GM23338 (cell line): Measurements from ENCODE around the gene KRTAP4-11. TPM values are rescaled to one million over a fixed set of nuclear protein-coding genes. Genes with fewer than 3 reads are reported as not detected.

Experiments used
- ATAC-seq: fragments of 200-7000 bp; cut with Tn5 transposase; 3 replicates; pipeline ENCODE4 v1.9.1; 2020
- DNase-seq: peaks from one replicate; pipeline ENCODE4 v3.0.0-alpha.2; 2015; ENCODE audit warnings: low spot score
- H2AFZ ChIP-seq: fragments of 200-600 bp; sonication (generic); 2 replicates; pipeline ENCODE4 v1.8.0; 2016; ENCODE audit warnings: antibody characterized with exemption, mild to moderate bottlenecking, moderate library complexity
- H3F3A ChIP-seq: fragments of 200-600 bp; sonication (generic); replicated peaks from 2 replicates; pipeline ENCODE4 v1.8.0; 2017; ENCODE audit warnings: antibody characterized with exemption, mixed run types, low read depth
- H3K27ac ChIP-seq: fragments of 200-600 bp; sonication (generic); 2 replicates; pipeline ENCODE4 v1.6.1; 2016; ENCODE audit warnings: low read depth
- H3K27me3 ChIP-seq: fragments of 200-600 bp; sonication (generic); 2 replicates; pipeline ENCODE4 v1.8.0; 2016; ENCODE audit warnings: mild to moderate bottlenecking, mixed run types, moderate library complexity; ENCODE audit not compliant: insufficient read depth
- H3K36me3 ChIP-seq: fragments of 200-600 bp; sonication (generic); 2 replicates; pipeline ENCODE4 v1.8.0; 2016; ENCODE audit warnings: mild to moderate bottlenecking; ENCODE audit not compliant: insufficient read depth
- H3K4me1 ChIP-seq: fragments of 200-600 bp; sonication (generic); 2 replicates; pipeline ENCODE4 v1.8.0; 2016; ENCODE audit warnings: mild to moderate bottlenecking, moderate library complexity; ENCODE audit not compliant: insufficient read depth
- H3K4me2 ChIP-seq: fragments of 200-600 bp; sonication (generic); 2 replicates; pipeline ENCODE4 v1.7.1; 2017; ENCODE audit warnings: mixed run types
- H3K4me3 ChIP-seq: fragments of 200-600 bp; sonication (generic); 2 replicates; pipeline ENCODE4 v1.6.1; 2016; ENCODE audit warnings: mixed run types
- H3K79me2 ChIP-seq: fragments of 200-600 bp; sonication (generic); replicated peaks from 2 replicates; pipeline ENCODE4 v1.8.0; 2017; ENCODE audit warnings: mild to moderate bottlenecking; ENCODE audit not compliant: insufficient read depth
- H3K9me2 ChIP-seq: fragments of 200-600 bp; sonication (generic); 2 replicates; pipeline ENCODE4 v1.8.0; 2017; ENCODE audit not compliant: insufficient read depth
- H4K20me1 ChIP-seq: fragments of 200-600 bp; sonication (generic); replicated peaks from 2 replicates; pipeline ENCODE4 v1.8.0; 2017; ENCODE audit warnings: mild to moderate bottlenecking; ENCODE audit not compliant: insufficient read depth
- H3K27ac Mint-ChIP-seq: 2 replicates; pipeline ENCODE4 v1.8.0; 2020; ENCODE audit warnings: inconsistent platforms, mild to moderate bottlenecking, moderate library complexity, mixed read lengths
- H3K27me3 Mint-ChIP-seq: 3 replicates; pipeline ENCODE4 v1.8.0; 2022; ENCODE audit warnings: low read depth, mild to moderate bottlenecking, moderate library complexity, mixed read lengths, inconsistent platforms; ENCODE audit not compliant: insufficient read depth, poor library complexity
- H3K36me3 Mint-ChIP-seq: 3 replicates; pipeline ENCODE4 v1.8.0; 2021; ENCODE audit warnings: low read depth, mild to moderate bottlenecking, inconsistent platforms, moderate library complexity, mixed read lengths
- H3K4me1 Mint-ChIP-seq: 3 replicates; pipeline ENCODE4 v1.8.0; 2020; ENCODE audit warnings: mild to moderate bottlenecking, inconsistent platforms, mixed read lengths
- H3K4me3 Mint-ChIP-seq: 3 replicates; pipeline ENCODE4 v1.8.0; 2021; ENCODE audit warnings: moderate library complexity, mild to moderate bottlenecking, inconsistent platforms, mixed read lengths
- H3K9me3 Mint-ChIP-seq: 3 replicates; pipeline ENCODE4 v1.8.0; 2020; ENCODE audit warnings: moderate library complexity, mild to moderate bottlenecking, inconsistent platforms, mixed read lengths
- CREB1 ChIP-seq: fragments of 250-450 bp; sonication (Bioruptor Pico); IDR thresholded peaks from 2 replicates; pipeline ENCODE4 v1.5.0; 2020; ENCODE audit warnings: low read depth, mild to moderate bottlenecking, moderate library complexity
- EZH2 ChIP-seq: fragments of 200-600 bp; sonication (generic); IDR thresholded peaks from one replicate; pipeline ENCODE4 v1.8.0; 2017; ENCODE audit warnings: antibody characterized with exemption, mild to moderate bottlenecking, low read depth; ENCODE audit not compliant: unreplicated experiment
- JUNB ChIP-seq: IDR thresholded peaks from one replicate; pipeline ENCODE4 v1.6.1; 2016; ENCODE audit warnings: antibody characterized with exemption; ENCODE audit not compliant: unreplicated experiment
- NANOG ChIP-seq: IDR thresholded peaks from 2 replicates; pipeline ENCODE4 v1.6.1; 2016; ENCODE audit warnings: antibody characterized with exemption, borderline replicate concordance
- polyA plus RNA-seq: library from polyadenylated mRNA; unstranded; fragments of >200 nt; fragmentation: Nextera tagmentation; extraction: Ambion mirVana; gene quantifications from 2 replicates; pipeline ENCODE4 v1.2.1, GENCODE V29; 2016
- total RNA-seq: library from RNA; depleted of rRNA; stranded (reverse); fragments of >200 nt; shearing (Covaris generic); gene quantifications from 2 replicates; pipeline ENCODE4 v1.2.3, GENCODE V29; 2014; rRNA removed

The KRTAP4-11 gene
- total and polyA plus RNA-seq, 2 experiments from 2014 or later, result not detected

GRCh38 chr17:41067281-41067680 lies 50.9 kb downstream of the KRTAP4-11 start:
- Histone ChIP-seq H3K27me3 (no peaks in the 10 kb centered on the region), H3K4me1 (no peaks in the 10 kb centered on the region), H3K4me2 (no peak overlapping the region), H3K4me3 (no peak overlapping the region), H3F3A (no peaks in the 10 kb centered on the region), H3K79me2 (no peaks in the 10 kb centered on the region), H2AFZ (no peak overlapping the region), H3K27ac (no peak overlapping the region), H3K9me2 (no peaks in the 10 kb centered on the region; the same call in none of the 2 replicates), H4K20me1 (no peaks in the 10 kb centered on the region), H3K36me3 (no peaks in the 10 kb centered on the region)
- Mint-ChIP-seq H3K27ac (no peak overlapping the region), H3K4me1 (no peaks in the 10 kb centered on the region), H3K9me3 (no peaks in the 10 kb centered on the region), H3K36me3 (no peaks in the 10 kb centered on the region), H3K4me3 (no peak overlapping the region), H3K27me3 (no peaks in the 10 kb centered on the region)
- ATAC-seq (no peak), DNase-seq (no peak)
- TF ChIP-seq NANOG, result no peak
- TF ChIP-seq JUNB, result no peak
- TF ChIP-seq EZH2, result no peak
- no peak for TF ChIP-seq CREB1 (CRISPR knock-in tag)

Other genes with a start within 250 kb of the KRTAP4-11 start
Only the 30 nearest of the 38 such genes appear.
- gene KRT40, start 134.0 kb downstream of the KRTAP4-11 start, total RNA-seq, result not detected in 2 replicates
- not detected in 2 replicates for gene KRT40, start 134.0 kb downstream of the KRTAP4-11 start, polyA plus RNA-seq
- not detected in 2 replicates for gene KRTAP3-3, start 124.2 kb downstream of the KRTAP4-11 start, total RNA-seq
- gene KRTAP3-3, start 124.2 kb downstream of the KRTAP4-11 start, polyA plus RNA-seq, result not detected in 2 replicates
- not detected in 2 replicates for gene KRTAP3-2, start 118.5 kb downstream of the KRTAP4-11 start, total RNA-seq
- not detected in 2 replicates for gene KRTAP3-2, start 118.5 kb downstream of the KRTAP4-11 start, polyA plus RNA-seq
- gene KRTAP3-1, start 109.2 kb downstream of the KRTAP4-11 start, total RNA-seq, result not detected in 2 replicates
- not detected in 2 replicates for gene KRTAP3-1, start 109.2 kb downstream of the KRTAP4-11 start, polyA plus RNA-seq
- not detected in 2 replicates for gene KRTAP1-5, start 91.2 kb downstream of the KRTAP4-11 start, total RNA-seq
- not detected in 2 replicates for gene KRTAP1-5, start 91.2 kb downstream of the KRTAP4-11 start, polyA plus RNA-seq
- gene KRTAP1-4, start 88.2 kb downstream of the KRTAP4-11 start, total RNA-seq, result not detected in 2 replicates
- gene KRTAP1-4, start 88.2 kb downstream of the KRTAP4-11 start, polyA plus RNA-seq, result not detected in 2 replicates
- not detected in 2 replicates for gene KRTAP1-3, start 83.5 kb downstream of the KRTAP4-11 start, total RNA-seq
- gene KRTAP1-3, start 83.5 kb downstream of the KRTAP4-11 start, polyA plus RNA-seq, result not detected in 2 replicates
- not detected in 2 replicates for gene KRTAP1-1, start 76.9 kb downstream of the KRTAP4-11 start, total RNA-seq
- gene KRTAP1-1, start 76.9 kb downstream of the KRTAP4-11 start, polyA plus RNA-seq, result not detected in 2 replicates
- not detected in 2 replicates for gene KRTAP2-1, start 71.1 kb downstream of the KRTAP4-11 start, total RNA-seq
- gene KRTAP2-1, start 71.1 kb downstream of the KRTAP4-11 start, polyA plus RNA-seq, result not detected in 2 replicates
- gene KRTAP2-2, start 63.1 kb downstream of the KRTAP4-11 start, total RNA-seq, result not detected in 2 replicates
- not detected in 2 replicates for gene KRTAP2-2, start 63.1 kb downstream of the KRTAP4-11 start, polyA plus RNA-seq
- not detected in 2 replicates for gene KRTAP2-3, start 58.3 kb downstream of the KRTAP4-11 start, total RNA-seq
- not detected in 2 replicates for gene KRTAP2-3, start 58.3 kb downstream of the KRTAP4-11 start, polyA plus RNA-seq
- gene KRTAP2-4, start 52.5 kb downstream of the KRTAP4-11 start, total RNA-seq, result not detected in 2 replicates
- not detected in 2 replicates for gene KRTAP2-4, start 52.5 kb downstream of the KRTAP4-11 start, polyA plus RNA-seq
- gene KRTAP4-7, start 34.2 kb downstream of the KRTAP4-11 start, total RNA-seq, result not detected in 2 replicates
- gene KRTAP4-7, start 34.2 kb downstream of the KRTAP4-11 start, polyA plus RNA-seq, result not detected in 2 replicates
- not detected in 2 replicates for gene KRTAP4-8, start 20.2 kb downstream of the KRTAP4-11 start, total RNA-seq
- gene KRTAP4-8, start 20.2 kb downstream of the KRTAP4-11 start, polyA plus RNA-seq, result not detected in 2 replicates
- gene KRTAP4-16, start 16.2 kb downstream of the KRTAP4-11 start, total RNA-seq, result not detected in 2 replicates
- not detected in 2 replicates for gene KRTAP4-16, start 16.2 kb downstream of the KRTAP4-11 start, polyA plus RNA-seq
- gene KRTAP4-9, start 13.0 kb downstream of the KRTAP4-11 start, total RNA-seq, result not detected in 2 replicates
- gene KRTAP4-9, start 13.0 kb downstream of the KRTAP4-11 start, polyA plus RNA-seq, result not detected in 2 replicates
- gene KRTAP4-12, start 5.8 kb upstream of the KRTAP4-11 start, total RNA-seq, result not detected in 2 replicates
- gene KRTAP4-12, start 5.8 kb upstream of the KRTAP4-11 start, polyA plus RNA-seq, result not detected in 2 replicates
- not detected in 2 replicates for gene KRTAP4-6, start 22.2 kb upstream of the KRTAP4-11 start, total RNA-seq
- gene KRTAP4-6, start 22.2 kb upstream of the KRTAP4-11 start, polyA plus RNA-seq, result not detected in 2 replicates
- not detected in 2 replicates for gene KRTAP4-5, start 31.5 kb upstream of the KRTAP4-11 start, total RNA-seq
- not detected in 2 replicates for gene KRTAP4-5, start 31.5 kb upstream of the KRTAP4-11 start, polyA plus RNA-seq
- not detected in 2 replicates for gene KRTAP4-4, start 42.4 kb upstream of the KRTAP4-11 start, total RNA-seq
- not detected in 2 replicates for gene KRTAP4-4, start 42.4 kb upstream of the KRTAP4-11 start, polyA plus RNA-seq
- not detected in 2 replicates for gene KRTAP4-3, start 49.8 kb upstream of the KRTAP4-11 start, total RNA-seq
- not detected in 2 replicates for gene KRTAP4-3, start 49.8 kb upstream of the KRTAP4-11 start, polyA plus RNA-seq
- gene KRTAP4-2, start 59.8 kb upstream of the KRTAP4-11 start, total RNA-seq, result not detected in 2 replicates
- not detected in 2 replicates for gene KRTAP4-2, start 59.8 kb upstream of the KRTAP4-11 start, polyA plus RNA-seq
- not detected in 2 replicates for gene KRTAP4-1, start 66.5 kb upstream of the KRTAP4-11 start, total RNA-seq
- not detected in 2 replicates for gene KRTAP4-1, start 66.5 kb upstream of the KRTAP4-11 start, polyA plus RNA-seq
- gene KRTAP9-1, start 71.5 kb upstream of the KRTAP4-11 start, total RNA-seq, result not detected in 2 replicates
- gene KRTAP9-1, start 71.5 kb upstream of the KRTAP4-11 start, polyA plus RNA-seq, result not detected in 2 replicates
- gene KRTAP9-2, start 108.3 kb upstream of the KRTAP4-11 start, total RNA-seq, result not detected in 2 replicates
- gene KRTAP9-2, start 108.3 kb upstream of the KRTAP4-11 start, polyA plus RNA-seq, result not detected in 2 replicates
- not detected in 2 replicates for gene KRTAP9-3, start 114.1 kb upstream of the KRTAP4-11 start, total RNA-seq
- gene KRTAP9-3, start 114.1 kb upstream of the KRTAP4-11 start, polyA plus RNA-seq, result not detected in 2 replicates
- gene KRTAP9-8, start 119.6 kb upstream of the KRTAP4-11 start, total RNA-seq, result not detected in 2 replicates
- gene KRTAP9-8, start 119.6 kb upstream of the KRTAP4-11 start, polyA plus RNA-seq, result not detected in 2 replicates
- not detected in 2 replicates for gene KRTAP9-4, start 131.3 kb upstream of the KRTAP4-11 start, total RNA-seq
- gene KRTAP9-4, start 131.3 kb upstream of the KRTAP4-11 start, polyA plus RNA-seq, result not detected in 2 replicates
- not detected in 2 replicates for gene KRTAP9-9, start 137.0 kb upstream of the KRTAP4-11 start, total RNA-seq
- gene KRTAP9-9, start 137.0 kb upstream of the KRTAP4-11 start, polyA plus RNA-seq, result not detected in 2 replicates
- gene KRTAP9-6, start 147.0 kb upstream of the KRTAP4-11 start, total RNA-seq, result not detected in 2 replicates
- gene KRTAP9-6, start 147.0 kb upstream of the KRTAP4-11 start, polyA plus RNA-seq, result not detected in 2 replicates